GM21529 (cell line): Measurements from ENCODE around the gene CEMIP.
"Not testable (repeated sequence)": the region's sequence is repeated elsewhere in the genome, so short reads cannot be mapped to it uniquely, and the experiment has no call there.

Experiments used
- ATAC-seq: cut with Tn5 transposase; IDR thresholded peaks from one replicate; pipeline ENCODE4 v1.9.1; 2021; ENCODE audit not compliant: unreplicated experiment

CEMIP gene

GRCh38 chr15:80760960-80761359 is 18.2 kb upstream of the CEMIP start:
- no peak for ATAC-seq

GRCh38 chr15:80761754-80762153 is 17.4 kb upstream of the CEMIP start:
- no peak for ATAC-seq

GRCh38 chr15:80763235-80763634 is 15.9 kb upstream of the CEMIP start:
- ATAC-seq: not testable (repeated sequence)

- ATAC-seq: no peak
Measured at GRCh38 chr15:80764535-80764934, 14.6 kb upstream of the CEMIP start.

- no peak for ATAC-seq
Measured at GRCh38 chr15:80766275-80766674, 12.9 kb upstream of the CEMIP start.

GRCh38 chr15:80768158-80768557 is 11.0 kb upstream of the CEMIP start:
- ATAC-seq: no peak

GRCh38 chr15:80769153-80769828 is 9.9 kb upstream of the CEMIP start:
- no peak for ATAC-seq

GRCh38 chr15:80769829-80770705 is 9.1 kb upstream of the CEMIP start:
- ATAC-seq: no peak

- ATAC-seq: no peak
Measured at GRCh38 chr15:80773122-80773551, 6.0 kb upstream of the CEMIP start.

GRCh38 chr15:80773792-80774352 is 5.3 kb upstream of the CEMIP start:
- no peak for ATAC-seq

- ATAC-seq: no peak
Measured at GRCh38 chr15:80774486-80774885, 4.7 kb upstream of the CEMIP start.

GRCh38 chr15:80775338-80775737 is 3.8 kb upstream of the CEMIP start:
- no peak for ATAC-seq

GRCh38 chr15:80776420-80777045 is 2.6 kb upstream of the CEMIP start:
- no peak for ATAC-seq

GRCh38 chr15:80777137-80777536 is 2.0 kb upstream of the CEMIP start:
- no peak for ATAC-seq

- ATAC-seq: no peak
Measured at GRCh38 chr15:80777826-80778620, 1.1 kb upstream of the CEMIP start.

GRCh38 chr15:80778621-80778963 is 578 bp upstream of the CEMIP start:
- no peak for ATAC-seq

- no peak for ATAC-seq
Measured at GRCh38 chr15:80779658-80780415, 667 bp downstream of the CEMIP start.

GRCh38 chr15:80780416-80781221 is 1.4 kb downstream of the CEMIP start:
- no peak for ATAC-seq

GRCh38 chr15:80783260-80783659 is 4.1 kb downstream of the CEMIP start:
- ATAC-seq: no peak
